B cell (primary cell): ENCODE measurements around the gene NUDCD3. TPM values are rescaled to one million over a fixed set of nuclear protein-coding genes. Genes with fewer than 3 reads are reported as not detected.

Source experiments
- ATAC-seq: fragments of 200-7000 bp; cut with Tn5 transposase; one replicate; pipeline ENCODE4 v1.10.0; 2021; ENCODE audit warnings: low read depth, mild to moderate bottlenecking, moderate number of reproducible peaks, moderate library complexity
- CTCF ChIA-PET: fragments of 350-600 bp; sonication (Branson Sonifier 250); formaldehyde crosslinking; loops from one replicate; lab custom pipeline; 2021; ENCODE audit warnings: antibody characterized with exemption, inconsistent platforms; lab: Charles Lee
- POLR2A ChIA-PET: fragments of 350-600 bp; sonication (Branson Sonifier 250); formaldehyde crosslinking; loops from one replicate; lab custom pipeline; 2021; ENCODE audit warnings: antibody characterized with exemption; lab: Charles Lee
- DNase-seq: peaks from one replicate; pipeline ENCODE4 v3.0.0; 2013
- H2AFZ ChIP-seq: 2 replicates; pipeline ENCODE4 v1.6.1; 2012; ENCODE audit warnings: mild to moderate bottlenecking, low read depth, low read length; ENCODE audit not compliant: insufficient read depth, poor library complexity, severe bottlenecking
- H3K27ac ChIP-seq, 2 donors: 1 replicate in 1 of 2; 2 replicates in 1 of 2; pipeline ENCODE4 v1.5.1; 2012 to 2013; ENCODE audit warnings: low read length in 2 of 2, mild to moderate bottlenecking in 2 of 2, moderate library complexity in 1 of 2
- H3K27me3 ChIP-seq, 4 experiments: fragments of 200-600 bp in 1 of 4; sonication (generic) in 1 of 4; replicated peaks in 1 of 4; 1 replicate in 2 of 4; 2 replicates in 2 of 4; pipeline versions ENCODE4 v1.6.1 to v1.7.0; 2013 to 2016; ENCODE audit warnings: low read length in 3 of 4, mild to moderate bottlenecking in 2 of 4, mixed read lengths in 1 of 4, moderate library complexity in 1 of 4; ENCODE audit not compliant: insufficient read depth in 4 of 4, control insufficient read depth in 3 of 4; ENCODE audit errors: control extremely low read depth in 1 of 4
- H3K36me3 ChIP-seq, 2 experiments: replicated peaks in 1 of 2; 1 replicate in 1 of 2; 2 replicates in 1 of 2; pipeline versions ENCODE4 v1.6.1 to v1.7.1; 2013; ENCODE audit warnings: low read length in 1 of 2; ENCODE audit not compliant: insufficient read depth in 2 of 2, control insufficient read depth in 1 of 2; ENCODE audit errors: control extremely low read depth in 1 of 2, extremely low read depth in 1 of 2
- H3K4me1 ChIP-seq, 2 donors: fragments of 200-600 bp in 1 of 2; sonication (generic) in 1 of 2; 1 replicate in 1 of 2; 2 replicates in 1 of 2; pipeline versions ENCODE4 v1.5.1 to v1.6.1; 2013 to 2017; ENCODE audit warnings: low read length in 2 of 2; ENCODE audit not compliant: control insufficient read depth in 2 of 2, insufficient read depth in 2 of 2
- H3K4me2 ChIP-seq: replicated peaks from 2 replicates; pipeline ENCODE3; 2012; ENCODE audit warnings: mild to moderate bottlenecking, low read depth, low read length; ENCODE audit not compliant: poor library complexity, severe bottlenecking
- H3K4me3 ChIP-seq, 5 experiments: fragments of 200-600 bp in 1 of 5; sonication (generic) in 1 of 5; 1 replicate in 3 of 5; 2 replicates in 2 of 5; pipeline versions ENCODE4 v1.5.1 to v1.7.0; 2011 to 2016; ENCODE audit warnings: low read length in 4 of 5, mild to moderate bottlenecking in 4 of 5, low read depth in 2 of 5, control low read depth in 1 of 5, moderate library complexity in 1 of 5; ENCODE audit not compliant: insufficient read depth in 1 of 5; ENCODE audit errors: control extremely low read depth in 1 of 5, extremely low read depth in 1 of 5
- H3K79me2 ChIP-seq: fragments of 200-600 bp; sonication (generic); one replicate; pipeline ENCODE4 v1.6.0; 2016; ENCODE audit warnings: low read length; ENCODE audit not compliant: control insufficient read depth, insufficient read depth
- H3K9ac ChIP-seq: fragments of 200-600 bp; sonication (generic); 2 replicates; pipeline ENCODE4 v1.6.1; 2017; ENCODE audit warnings: mild to moderate bottlenecking, low read length, moderate library complexity
- H3K9me3 ChIP-seq, 3 donors: one replicate each; pipeline versions ENCODE4 v1.6.1 to v1.7.1; 2013; ENCODE audit warnings: low read length in 2 of 3; ENCODE audit not compliant: control insufficient read depth in 2 of 3, insufficient read depth in 1 of 3; ENCODE audit errors: control extremely low read depth in 1 of 3
- H4K20me1 ChIP-seq: 2 replicates; pipeline ENCODE4 v1.6.0; 2012; ENCODE audit warnings: mild to moderate bottlenecking, low read length; ENCODE audit not compliant: insufficient read depth, control insufficient read depth, poor library complexity, severe bottlenecking
- H3K27ac Mint-ChIP-seq: one replicate; pipeline ENCODE4 v1.8.0; 2021; ENCODE audit warnings: mixed read lengths
- H3K27me3 Mint-ChIP-seq: one replicate; pipeline ENCODE4 v1.8.0; 2021; ENCODE audit warnings: mixed read lengths
- H3K4me1 Mint-ChIP-seq: one replicate; pipeline ENCODE4 v1.8.0; 2021; ENCODE audit warnings: mixed read lengths
- H3K4me3 Mint-ChIP-seq: one replicate; pipeline ENCODE4 v1.8.0; 2021; ENCODE audit warnings: mixed read lengths
- H3K9me3 Mint-ChIP-seq: one replicate; pipeline ENCODE4 v1.8.0; 2022; ENCODE audit warnings: mixed read lengths; ENCODE audit not compliant: insufficient read depth
- CTCF ChIP-seq: fragments of 200-600 bp; IDR thresholded peaks from one replicate; pipeline ENCODE4 v1.8.0; 2022; ENCODE audit warnings: antibody characterized with exemption, mild to moderate bottlenecking
- EZH2 ChIP-seq: IDR thresholded peaks from 2 replicates; pipeline ENCODE4 v1.6.1; 2012; ENCODE audit warnings: borderline replicate concordance, low read depth, mild to moderate bottlenecking, moderate library complexity, low read length; ENCODE audit not compliant: insufficient read depth, poor library complexity, severe bottlenecking
- WGBS: methylation state at CpG from one replicate; pipeline ENCODE4 v1.1.5; 2013; ENCODE audit warnings: missing lambda C conversion rate; ENCODE audit not compliant: insufficient coverage; 5-methylcytosine and 5-hydroxymethylcytosine counted together
- intact Hi-C: fragments of 100-400 bp; cut with micrococcal nuclease; formaldehyde crosslinking; loops from one replicate; pipeline ENCODE4 v1.10.0; 2022
- polyA plus RNA-seq: library from polyadenylated mRNA; depleted of rRNA; stranded (reverse); fragments of >200 nt; gene quantifications from 2 replicates; pipeline ENCODE4 v1.2.3, GENCODE V29; 2012
- total RNA-seq, 2 donors: library from RNA; stranded (reverse); fragments of 120-200 nt in 1 of 2; gene quantifications; 1 replicate in 1 of 2; 2 replicates in 1 of 2; pipeline versions ENCODE4 v1.2.3 to v1.2.4, GENCODE V29; 2013 to 2022

NUDCD3 gene
- total and polyA plus RNA-seq, 2 donors (not counting 1 experiment from before 2014, with no cell fraction given) = 29.8 to 101 TPM

GRCh38 chr7:44489955-44490350 is 505 bp downstream of the NUDCD3 start:
- Histone ChIP-seq H2AFZ (peak overlapping the region; percentile 98), H3K4me1 (peaks cover 19 to 33% of the 10 kb centered on the region in 2 donors), H3K27me3 (peaks cover 0 to 6% (median 3%) of the 10 kb centered on the region in 4 experiments), H3K79me2 (peaks cover 47% of the 10 kb centered on the region), H3K9ac (peak overlapping the region; percentile 90), H3K4me3 (peak overlapping the region; percentile 89 to 98 (median 93)), H3K36me3 (peaks cover 0 to 19% of the 10 kb centered on the region in 2 experiments), H3K27ac (peak overlapping the region; percentile 93 to 94), H3K4me2 (peak overlapping the region; percentile 76), H3K9me3 (no peaks in the 10 kb centered on the region), H4K20me1 (peaks cover 39% of the 10 kb centered on the region)
- intact Hi-C loops = loop anchor here (1.0 to 10.0 kb wide), 12 partner anchors 75 to 1577 kb away; partner anchors contain the start of genes C7orf25, H2AZ2, MRPS24 and POLM
- no peak for DNase-seq
- TF ChIP-seq CTCF = no peak
- TF ChIP-seq EZH2 = no peak
- no peaks in the 10 kb centered on the region for H3K9me3 Mint-ChIP-seq
- peak overlapping the region; percentile 93 for H3K27ac Mint-ChIP-seq
- H3K4me1 Mint-ChIP-seq = peaks cover 50% of the 10 kb centered on the region
- peak; percentile 12 for ATAC-seq
- WGBS = under 1% methylated on average over 17 of the region's 19 CpGs
- peak overlapping the region; percentile 91 for H3K4me3 Mint-ChIP-seq
- ChIA-PET POLR2A (interaction anchor here (0.6 to 1.8 kb wide), 4 partner anchors 10 to 470 kb away, joined by 3 to 4 read pairs (median 4); partner anchors contain the start of genes DDX56 and TMED4), CTCF (interaction anchor here (1.3 to 2.9 kb wide), 5 partner anchors 12 to 289 kb away, joined by 3 to 14 read pairs (median 6); partner anchors contain the start of gene YKT6)
- H3K27me3 Mint-ChIP-seq = peaks cover 3% of the 10 kb centered on the region

- peak overlapping the region in 1 of 5 experiments; percentile 93 for H3K4me3 ChIP-seq
These were observed 1.5 kb downstream of the NUDCD3 start for GRCh38 chr7:44488955-44489354.

More at GRCh38 chr7:44488955-44489354, 1.5 kb downstream of the NUDCD3 start:
- peak overlapping the region; percentile 90 for H3K9ac ChIP-seq
- 100% methylated on average over 3 of the region's 3 CpGs for WGBS
- Mint-ChIP-seq H3K4me1 (peaks cover 53% of the 10 kb centered on the region), H3K27ac (peak overlapping the region; percentile 93), H3K4me3 (peak overlapping the region; percentile 91), H3K27me3 (no peaks in the 10 kb centered on the region), H3K9me3 (no peaks in the 10 kb centered on the region)
- intact Hi-C loops = no loop called here
- H3K27ac ChIP-seq = peak overlapping the region in 1 of 2 donors; percentile 93
- no peak for TF ChIP-seq CTCF
- TF ChIP-seq EZH2 = no peak
- peaks cover 0 to 5% (median 2%) of the 10 kb centered on the region in 4 experiments for H3K27me3 ChIP-seq
- no peaks in the 10 kb centered on the region for H3K9me3 ChIP-seq
- peaks cover 19 to 33% of the 10 kb centered on the region in 2 donors for H3K4me1 ChIP-seq
- no peak for ATAC-seq
- H3K36me3 ChIP-seq = peaks cover 0 to 29% of the 10 kb centered on the region in 2 experiments
- H4K20me1 ChIP-seq = peaks cover 45% of the 10 kb centered on the region
- no peak for DNase-seq
- peak overlapping the region; percentile 76 for H3K4me2 ChIP-seq
- CTCF ChIA-PET = interaction anchor here (1.5 to 2.9 kb wide), 2 partner anchors 76 to 288 kb away, joined by 4 to 14 read pairs; partner anchors contain the start of gene YKT6
- H2AFZ ChIP-seq = no peak overlapping the region
- peaks cover 57% of the 10 kb centered on the region for H3K79me2 ChIP-seq
- POLR2A ChIA-PET = no interaction called here
